NCI-H1694 treated with DMSO at 0.1 percent for 48 hours (cell line): ENCODE data around the gene IL31.

Source experiments
- DNase-seq: peaks from one replicate; lab custom pipeline; 2025; lab: John Stamatoyannopoulos, UW

IL31 gene

DNA sequence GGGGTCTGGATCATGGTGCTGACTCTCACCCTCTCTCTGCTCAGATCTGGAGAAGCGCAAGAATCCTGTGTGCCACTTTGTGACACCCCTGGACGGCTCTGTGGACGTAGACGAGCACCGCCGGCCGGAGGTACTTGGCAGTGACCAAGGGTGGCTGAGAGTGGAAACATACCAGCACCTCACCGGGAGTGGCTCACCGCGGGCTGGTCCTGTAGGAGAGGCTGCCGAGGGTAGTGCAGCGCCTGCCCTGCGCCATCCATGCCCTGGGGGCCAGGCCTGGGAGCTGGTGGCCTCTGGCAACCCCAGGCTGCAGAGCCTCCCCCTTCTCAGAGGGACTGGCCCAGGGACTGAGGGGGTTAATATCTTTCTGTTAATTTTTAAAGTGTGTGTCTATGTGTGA lies 46.2 kb downstream of the IL31 start:
- DNase-seq, result no peak

DNA sequence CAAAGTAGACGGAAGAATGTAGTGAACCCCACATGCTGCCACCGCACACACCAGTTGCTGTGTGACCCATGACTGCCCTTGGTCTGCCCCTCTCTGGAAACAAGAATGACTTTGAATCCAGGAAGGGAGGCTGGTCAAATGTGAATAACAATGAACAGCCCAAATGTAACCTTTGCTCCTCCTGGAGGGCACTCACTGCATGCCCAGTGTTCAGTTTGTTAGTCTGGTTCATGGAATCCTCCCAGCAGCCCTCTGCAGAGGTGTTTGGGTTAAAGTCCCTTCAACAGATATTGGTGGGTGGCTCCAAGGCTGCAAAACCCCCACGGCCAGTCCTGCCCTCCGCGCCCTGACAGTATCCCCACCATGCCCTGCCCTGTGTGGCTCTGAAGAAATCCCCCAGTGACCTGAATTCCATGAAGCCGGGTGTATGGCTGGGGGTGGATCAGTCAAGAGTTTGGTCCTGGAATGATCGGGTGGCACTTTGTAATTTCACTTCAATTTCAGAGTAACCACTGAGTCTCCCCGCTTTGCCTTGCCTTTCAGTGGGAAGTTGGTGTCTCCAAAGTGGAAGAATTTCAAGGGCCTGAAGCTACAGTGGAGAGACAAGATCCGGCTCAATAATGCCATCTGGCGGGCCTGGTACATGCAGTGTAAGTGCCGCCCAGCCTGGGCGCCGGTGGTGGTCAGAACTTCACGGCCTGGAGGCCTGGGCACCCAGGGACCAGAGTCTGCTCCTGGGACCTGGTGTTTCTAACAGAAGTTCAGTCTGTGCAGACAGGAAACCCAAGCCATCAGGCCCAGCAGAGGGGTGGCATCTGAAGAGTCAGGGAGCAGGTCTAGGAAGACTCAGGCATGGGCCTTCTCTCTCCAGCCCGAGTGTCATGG lies 47.1 kb downstream of the IL31 start:
- no peak for DNase-seq

DNA sequence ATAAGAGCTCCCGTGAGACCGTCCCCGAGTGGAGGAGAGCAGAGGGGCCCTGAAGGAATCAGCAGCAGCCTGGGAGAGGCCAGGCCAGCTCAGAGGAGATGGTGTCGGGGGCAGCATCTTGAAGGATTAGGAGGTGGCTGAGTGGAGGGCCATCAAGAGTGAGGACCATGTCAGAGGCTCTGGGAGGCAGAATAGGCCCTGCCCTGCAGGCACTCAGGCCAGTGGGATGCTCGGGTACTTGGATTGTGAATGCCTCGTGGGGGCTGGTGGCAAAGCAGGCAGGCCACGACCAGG lies 47.7 kb downstream of the IL31 start:
- DNase-seq, result no peak

DNA sequence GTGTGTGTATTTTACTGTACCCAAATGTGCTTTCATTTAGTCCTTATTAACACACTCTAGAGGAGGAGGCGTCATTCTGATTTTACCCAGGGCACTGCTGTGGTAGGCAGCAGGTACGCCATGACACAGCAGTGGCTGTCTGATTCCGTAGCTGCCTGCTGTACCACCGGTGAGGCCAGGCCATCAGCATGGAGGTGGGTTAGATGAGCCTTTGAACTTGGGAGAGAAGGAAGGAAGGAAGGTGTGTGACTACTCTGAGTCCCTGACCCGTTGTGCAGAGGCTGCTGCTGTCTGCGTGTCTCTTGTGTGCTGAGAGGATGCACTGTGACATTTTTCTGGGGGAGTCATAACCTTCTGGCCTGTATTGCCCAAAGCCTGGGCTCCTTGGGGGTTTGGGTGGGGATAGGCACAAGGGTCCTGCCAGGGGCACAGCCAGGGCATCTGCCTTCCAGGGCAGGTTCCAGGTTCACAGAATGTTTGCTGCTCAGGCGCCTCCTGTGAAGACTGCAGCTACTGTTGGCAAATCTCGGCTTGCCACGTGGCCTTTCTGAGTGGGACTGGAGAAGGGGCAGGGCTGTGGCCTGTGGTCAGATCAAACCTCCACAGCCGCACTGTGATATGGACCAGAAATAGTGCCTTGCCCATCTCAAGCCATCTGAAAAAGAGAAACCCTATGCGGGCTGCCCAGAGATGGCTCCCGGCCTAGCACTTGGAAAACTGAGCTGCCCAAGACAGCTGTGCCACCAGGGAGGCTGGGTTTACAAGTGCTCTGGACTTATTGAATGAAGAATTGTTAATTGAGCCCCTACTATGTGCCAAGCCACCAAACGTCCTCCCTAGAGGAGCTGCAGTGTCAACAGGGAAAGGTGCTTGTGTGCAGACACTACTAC lies 48.3 kb downstream of the IL31 start:
- no peak for DNase-seq

DNA sequence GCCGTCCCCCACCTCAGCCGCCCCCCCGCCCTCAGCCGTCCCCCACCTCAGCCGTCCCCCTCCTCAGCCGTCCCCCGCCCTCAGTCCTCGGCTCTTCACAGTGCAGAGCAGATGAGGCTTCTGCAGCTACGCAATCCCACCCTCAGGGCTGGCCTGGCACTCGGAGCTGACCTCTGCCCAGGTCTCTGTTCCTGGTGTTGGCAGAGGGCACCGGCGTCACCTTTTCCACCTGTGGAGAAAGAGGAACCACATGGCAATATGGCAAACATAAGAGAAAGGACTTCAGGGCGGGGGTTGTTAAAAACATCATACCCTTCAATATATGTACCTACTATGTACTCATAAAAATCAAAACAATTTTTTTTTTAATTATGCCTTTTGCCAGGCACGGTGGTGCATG lies 49.7 kb downstream of the IL31 start:
- DNase-seq, result no peak

DNA sequence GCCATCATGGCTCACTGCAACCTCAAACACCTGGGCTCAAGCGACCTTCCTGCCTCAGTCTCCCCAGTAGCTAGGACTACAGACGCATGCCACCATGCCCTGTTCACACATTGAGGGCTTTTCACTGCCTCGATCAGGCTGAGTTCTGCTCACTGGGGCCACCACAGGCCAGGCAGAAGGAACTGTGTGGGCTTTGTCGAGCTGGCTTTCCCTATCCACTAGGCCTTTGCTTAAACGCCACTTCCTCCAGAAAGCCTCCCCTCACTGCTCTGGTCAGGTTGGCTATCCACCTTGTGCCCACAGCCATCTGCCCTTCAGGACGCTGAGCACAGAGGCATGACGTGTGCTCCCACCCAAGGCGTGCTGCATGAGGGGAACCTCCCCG lies 50.3 kb downstream of the IL31 start:
- no peak for DNase-seq

DNA sequence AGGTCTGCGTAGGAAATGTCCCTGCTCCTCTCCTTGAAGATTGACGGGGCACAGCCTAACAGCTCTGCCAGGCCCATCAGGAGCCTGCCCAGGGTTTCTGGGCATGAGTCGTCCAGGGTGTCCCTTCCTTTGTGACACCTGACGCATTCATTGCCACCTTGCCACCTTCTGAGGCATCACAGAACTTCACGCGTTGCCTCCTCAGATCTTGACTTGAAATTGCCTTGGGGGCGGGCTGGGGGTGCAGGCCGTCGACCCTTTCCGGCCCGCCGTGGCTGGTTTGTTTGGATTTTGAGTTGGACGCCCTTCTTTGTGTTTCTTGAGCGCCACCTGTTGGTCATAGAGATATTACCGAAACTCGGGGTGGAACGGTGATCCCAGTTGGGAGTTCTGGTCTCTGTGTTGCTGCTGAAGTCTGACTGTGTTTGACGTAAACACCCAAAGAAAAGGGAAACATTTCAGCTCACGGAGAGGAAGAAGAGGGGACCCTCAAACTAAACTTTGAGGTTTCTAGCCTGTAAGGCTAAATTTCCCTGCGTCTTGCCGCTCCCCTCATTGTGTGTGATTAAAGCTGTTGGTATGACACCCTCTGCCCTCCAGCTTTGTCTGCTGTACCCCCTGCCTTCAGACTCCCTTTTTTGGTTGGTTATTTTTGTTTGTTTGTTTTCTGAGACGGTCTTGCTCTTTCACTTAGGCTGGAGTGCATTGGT lies 50.8 kb downstream of the IL31 start:
- DNase-seq, result peak; percentile 25
